Hepatocyte (in vitro differentiated cells): ENCODE results near the gene TPSG1.
"Not testable (repeated sequence)": the region's sequence is repeated elsewhere in the genome, so short reads cannot be mapped to it uniquely, and the experiment has no call there.

Experiments
- EZH2phosphoT487 ChIP-seq: fragments of 200-600 bp; sonication (generic); IDR thresholded peaks from one replicate; pipeline ENCODE4 v1.6.1; 2018; ENCODE audit warnings: antibody characterized with exemption, mild to moderate bottlenecking, low read depth, moderate library complexity; ENCODE audit not compliant: unreplicated experiment, severe bottlenecking
- TF ChIP-seq, protein P1 (sequence below): fragments of 200-600 bp; sonication (generic); IDR thresholded peaks from 2 replicates; pipeline ENCODE4 v1.5.1; 2016; ENCODE audit warnings: antibody characterized with exemption, mild to moderate bottlenecking; ENCODE audit not compliant: poor library complexity

DNA sequence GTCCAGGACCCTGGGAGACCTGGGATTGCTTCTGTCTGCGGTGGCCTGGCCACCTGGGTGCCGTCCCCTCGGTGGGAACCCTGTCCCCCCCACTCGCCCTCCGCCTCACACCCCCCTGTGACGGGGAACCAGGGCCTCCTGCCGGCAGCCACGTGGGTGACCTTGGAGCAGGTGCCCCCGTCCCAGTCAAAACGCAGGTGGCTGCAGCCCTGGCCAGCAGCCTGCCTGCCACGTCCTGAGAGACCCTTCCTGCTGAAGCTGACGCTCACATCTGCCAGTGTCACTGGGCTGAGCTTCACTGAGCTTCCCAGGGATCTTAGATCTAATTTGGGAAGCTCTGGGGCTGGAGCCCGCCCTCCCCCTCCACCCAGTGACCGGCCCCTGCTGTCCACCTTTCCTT, 1.6 kb upstream of the TPSG1 start:
- TF ChIP-seq, protein P1, sequence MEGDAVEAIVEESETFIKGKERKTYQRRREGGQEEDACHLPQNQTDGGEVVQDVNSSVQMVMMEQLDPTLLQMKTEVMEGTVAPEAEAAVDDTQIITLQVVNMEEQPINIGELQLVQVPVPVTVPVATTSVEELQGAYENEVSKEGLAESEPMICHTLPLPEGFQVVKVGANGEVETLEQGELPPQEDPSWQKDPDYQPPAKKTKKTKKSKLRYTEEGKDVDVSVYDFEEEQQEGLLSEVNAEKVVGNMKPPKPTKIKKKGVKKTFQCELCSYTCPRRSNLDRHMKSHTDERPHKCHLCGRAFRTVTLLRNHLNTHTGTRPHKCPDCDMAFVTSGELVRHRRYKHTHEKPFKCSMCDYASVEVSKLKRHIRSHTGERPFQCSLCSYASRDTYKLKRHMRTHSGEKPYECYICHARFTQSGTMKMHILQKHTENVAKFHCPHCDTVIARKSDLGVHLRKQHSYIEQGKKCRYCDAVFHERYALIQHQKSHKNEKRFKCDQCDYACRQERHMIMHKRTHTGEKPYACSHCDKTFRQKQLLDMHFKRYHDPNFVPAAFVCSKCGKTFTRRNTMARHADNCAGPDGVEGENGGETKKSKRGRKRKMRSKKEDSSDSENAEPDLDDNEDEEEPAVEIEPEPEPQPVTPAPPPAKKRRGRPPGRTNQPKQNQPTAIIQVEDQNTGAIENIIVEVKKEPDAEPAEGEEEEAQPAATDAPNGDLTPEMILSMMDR: not testable (repeated sequence)
- not testable (repeated sequence) for TF ChIP-seq EZH2phosphoT487
